Stomach (tissue), 9 donors: ENCODE data around the gene UMAD1. TPM values are rescaled to one million over a fixed set of nuclear protein-coding genes. Genes with fewer than 3 reads are reported as not detected.

ENCODE experiments used
- DNase-seq, 2 donors: peaks; one replicate each; pipeline versions ENCODE4 v3.0.0 to v3.0.0-alpha.2; 2013 to 2019
- H3K27ac ChIP-seq, 5 donors: fragments of 200-600 bp in 4 of 5; sonication (generic) in 4 of 5; one replicate each; pipeline ENCODE4 v1.5.1; 2013 to 2019; ENCODE audit warnings: mild to moderate bottlenecking in 1 of 5, moderate library complexity in 1 of 5
- H3K27me3 ChIP-seq, 3 donors: fragments of 200-600 bp; sonication (generic); one replicate each; pipeline ENCODE4 v1.5.1; 2017 to 2019; ENCODE audit warnings: mixed run types in 1 of 3
- H3K36me3 ChIP-seq, 4 donors: fragments of 200-600 bp; sonication (generic); 1 replicate in 3 of 4; 2 replicates in 1 of 4; pipeline ENCODE4 v1.5.1; 2016 to 2019
- H3K4me1 ChIP-seq, 4 donors: fragments of 200-600 bp; sonication (generic); one replicate each; pipeline ENCODE4 v1.5.1; 2016 to 2019
- H3K4me3 ChIP-seq, 4 donors: fragments of 200-600 bp; sonication (generic) in 3 of 4; one replicate each; pipeline ENCODE4 v1.5.1; 2016 to 2019; ENCODE audit warnings: mild to moderate bottlenecking in 1 of 4
- H3K9me3 ChIP-seq, 4 donors: fragments of 200-600 bp; sonication (generic); one replicate each; pipeline ENCODE4 v1.5.1; 2016 to 2019
- CTCF ChIP-seq, 7 experiments: fragments of 450-650 bp in 4 of 7; fragments of 200-600 bp in 3 of 7; sonication (generic) in 3 of 7; IDR thresholded peaks; one replicate each; pipeline ENCODE4 v1.5.1; 2016 to 2019; ENCODE audit warnings: antibody characterized with exemption in 7 of 7, control low read depth in 2 of 7, mild to moderate bottlenecking in 1 of 7
- EP300 ChIP-seq: sonication (generic); formaldehyde crosslinking; IDR thresholded peaks from one replicate; pipeline ENCODE4 v1.6.1; 2017; ENCODE audit warnings: antibody characterized with exemption
- POLR2A ChIP-seq, 4 donors: fragments of 450-650 bp; IDR thresholded peaks; one replicate each; pipeline ENCODE4 v1.6.1; 2016; ENCODE audit warnings: antibody characterized with exemption in 4 of 4, control low read depth in 2 of 4, mild to moderate bottlenecking in 1 of 4, moderate library complexity in 1 of 4
- POLR2AphosphoS5 ChIP-seq, 3 donors: sonication (generic); formaldehyde crosslinking; IDR thresholded peaks; one replicate each; pipeline ENCODE4 v1.6.1; 2016; ENCODE audit warnings: antibody characterized with exemption in 3 of 3
- WGBS, 5 donors: extraction: QIAGEN DNeasy Blood & Tissue Kit in 3 of 5; methylation state at CpG; one replicate each; pipeline versions ENCODE4 v1.1.5 to v1.1.7; 2013 to 2018; 5-methylcytosine and 5-hydroxymethylcytosine counted together
- intact Hi-C: fragments of 100-400 bp; cut with DNase I; formaldehyde crosslinking; loops from one replicate; pipeline ENCODE4 v1.15.1; 2023; ENCODE audit warnings: low total_unique reads
- polyA plus RNA-seq, 3 donors: library from polyadenylated mRNA; stranded (reverse); fragments of 200-250 nt; gene quantifications; one replicate each; pipeline ENCODE4 v1.2.3, GENCODE V29; 2013
- total RNA-seq, 5 donors: library from RNA; depleted of rRNA; stranded (reverse); fragments of >200 nt; gene quantifications; one replicate each; pipeline versions ENCODE4 v1.1.0 to v1.2.3, GENCODE V29; 2014 to 2016
- donor health status: healthy with polysubstance abuse.
- donor health status: Bipolar disorder and iron deficiency.
- donor health status: healthy.

The UMAD1 gene
- total and polyA plus RNA-seq, 8 donors: 7.8 to 175 (median 30.1) TPM

DNA sequence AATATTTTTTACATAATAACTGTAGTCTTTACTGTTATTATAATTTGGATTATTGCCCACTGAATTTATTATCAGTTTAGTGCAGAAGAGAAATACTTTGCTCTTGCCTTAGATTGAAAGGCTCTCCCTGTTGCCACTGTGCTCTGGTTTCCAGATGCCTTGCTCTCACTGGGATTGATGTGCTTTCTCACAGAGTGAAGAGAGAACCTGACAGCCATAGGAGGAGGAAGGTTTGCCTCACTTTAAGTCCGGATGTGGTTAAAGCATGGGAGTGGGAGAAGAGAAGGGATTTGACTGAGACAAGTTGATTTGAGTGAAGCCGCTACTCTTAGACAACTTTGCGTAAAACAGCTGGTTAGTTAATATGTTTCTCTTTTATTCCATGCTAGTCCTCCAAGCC lies 146.0 kb downstream of the UMAD1 start:
- WGBS, 5 donors: 93 to 99% (median 96%) methylated on average over 3 of the region's 3 CpGs
- no peaks in the 10 kb centered on the region for H3K9me3 ChIP-seq
- TF ChIP-seq CTCF (IDR thresholded peaks at IDR 0.05) (no peak), POLR2A (IDR thresholded peaks at IDR 0.05) (no peak), EP300 (no peak), POLR2AphosphoS5 (IDR thresholded peaks at IDR 0.05) (no peak)
- peaks cover 0 to 11% (median 4%) of the 10 kb centered on the region in 4 donors for H3K4me1 ChIP-seq
- no peak for DNase-seq
- H3K4me3 ChIP-seq: no peak overlapping the region
- intact Hi-C loops: no loop called here
- H3K36me3 ChIP-seq: no peaks in the 10 kb centered on the region
- H3K27me3 ChIP-seq: no peaks in the 10 kb centered on the region
- H3K27ac ChIP-seq: no peak overlapping the region

- Histone ChIP-seq H3K27ac (no peak overlapping the region), H3K4me3 (no peak overlapping the region), H3K9me3 (no peaks in the 10 kb centered on the region), H3K36me3 (peaks cover 0 to 6% (median 0%) of the 10 kb centered on the region in 4 donors), H3K27me3 (no peaks in the 10 kb centered on the region), H3K4me1 (peaks cover 0 to 20% (median 6%) of the 10 kb centered on the region in 4 donors)
- WGBS, 5 donors: 84 to 91% (median 88%) methylated on average over 3 of the region's 3 CpGs
- intact Hi-C loops: no loop called here
- no peak for DNase-seq
- TF ChIP-seq POLR2AphosphoS5 (IDR thresholded peaks at IDR 0.05) (no peak), POLR2A (IDR thresholded peaks at IDR 0.05) (no peak), CTCF (IDR thresholded peaks at IDR 0.05) (no peak), EP300 (no peak)
These were observed 149.0 kb downstream of the UMAD1 start for GRCh38 chr7:7789551-7789988.

GRCh38 chr7:7790041-7790741 lies 149.6 kb downstream of the UMAD1 start:
- Histone ChIP-seq H3K4me3 (no peak overlapping the region), H3K27ac (peak overlapping the region in 1 of 5 donors; percentile 73), H3K4me1 (peaks cover 0 to 23% (median 6%) of the 10 kb centered on the region in 4 donors), H3K27me3 (no peaks in the 10 kb centered on the region), H3K9me3 (no peaks in the 10 kb centered on the region), H3K36me3 (peaks cover 0 to 6% (median 0%) of the 10 kb centered on the region in 4 donors)
- intact Hi-C loops: no loop called here
- WGBS, 5 donors: 91 to 95% (median 95%) methylated on average over 6 of the region's 6 CpGs
- TF ChIP-seq CTCF (IDR thresholded peaks at IDR 0.05) (no peak), POLR2A (IDR thresholded peaks at IDR 0.05) (no peak), POLR2AphosphoS5 (IDR thresholded peaks at IDR 0.05) (no peak), EP300 (no peak)
- no peak for DNase-seq

DNA sequence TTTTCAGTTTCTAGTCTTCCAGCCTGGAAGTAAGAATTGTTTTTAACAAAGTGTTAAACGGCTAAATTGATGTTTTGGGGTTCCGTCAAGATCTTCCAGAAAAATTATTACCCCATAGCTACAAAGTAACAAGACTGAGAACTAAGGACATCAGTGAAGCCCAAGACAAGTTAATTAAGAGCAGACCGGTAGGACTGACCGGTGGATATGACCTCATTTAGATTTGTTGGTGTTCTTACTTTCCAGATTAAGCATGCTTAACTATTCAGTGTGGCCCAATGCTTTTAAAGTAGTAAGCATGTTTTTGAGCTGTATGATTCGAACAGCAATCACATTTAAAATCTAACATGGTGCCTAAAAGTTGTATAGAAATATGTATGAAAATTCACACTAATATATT lies 151.0 kb downstream of the UMAD1 start:
- H3K27ac ChIP-seq: peak overlapping the region in 2 of 5 donors; percentile 35 to 73
- no peaks in the 10 kb centered on the region for H3K9me3 ChIP-seq
- no peak for DNase-seq
- WGBS, 5 donors: 71 to 92% (median 87%) methylated on average over 5 of the region's 5 CpGs
- peaks cover 0 to 30% (median 6%) of the 10 kb centered on the region in 4 donors for H3K4me1 ChIP-seq
- intact Hi-C loops: no loop called here
- TF ChIP-seq POLR2AphosphoS5 (IDR thresholded peaks at IDR 0.05): peak in 1 of 3 donors; percentile 5
- no peak for TF ChIP-seq CTCF (IDR thresholded peaks at IDR 0.05)
- peaks cover 0 to 8% (median 2%) of the 10 kb centered on the region in 4 donors for H3K36me3 ChIP-seq
- H3K27me3 ChIP-seq: no peaks in the 10 kb centered on the region
- H3K4me3 ChIP-seq: no peak overlapping the region
